ENCODE measurements around the gene C1orf21. TPM values are rescaled to one million over a fixed set of nuclear protein-coding genes. Genes with fewer than 3 reads are reported as not detected.

C1orf21 gene
- total and polyA plus RNA-seq, 2 of the 4 experiments (the other 2 are of a cell fraction): 6.4 to 9.9 TPM

DNA sequence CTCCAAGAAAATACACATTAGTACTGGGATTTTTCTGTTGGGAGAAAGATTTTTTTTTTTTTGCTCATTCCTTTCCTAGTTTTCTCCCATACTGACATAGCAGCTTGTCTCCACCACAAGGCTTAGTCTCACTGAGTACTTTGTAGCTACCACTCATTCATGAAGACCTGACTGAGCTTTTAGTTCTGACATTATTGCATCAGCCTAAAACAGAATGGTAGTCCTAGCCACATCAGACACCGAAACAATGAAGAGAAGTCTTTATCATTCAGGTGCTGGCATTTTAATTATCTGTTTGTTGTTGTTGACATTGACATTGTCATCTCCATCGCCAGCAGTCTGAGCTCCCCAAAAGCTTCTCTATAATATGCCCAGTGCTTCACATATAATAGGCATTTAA is 21.1 kb upstream of the C1orf21 start:
- H2BK120ac ChIP-seq (ENCODE audit: low read depth, low read length): no peak overlapping the region
- H3K18ac ChIP-seq (ENCODE audit: low read depth, low read length): no peak overlapping the region
- ATAC-seq (ENCODE audit: low read depth) (no peak), DNase-seq (no peak)
- H3K4me2 ChIP-seq (ENCODE audit: low read depth, low read length): no peak overlapping the region
- dilution Hi-C loops (cut with HindIII; ENCODE audit: low sequenced_read_pairs, unreplicated experiment) (no loop called here), in situ Hi-C loops (cut with MboI; ENCODE audit: low sequenced_read_pairs) (no loop called here), intact Hi-C loops (cut with micrococcal nuclease) (no loop called here)
- H3K9me3 ChIP-seq (ENCODE audit: control insufficient read depth, insufficient read depth, low read length): no peaks in the 10 kb centered on the region
- H3K79me1 ChIP-seq (ENCODE audit: low read depth in 1 of 2, low read length in 2 of 2): no peaks in the 10 kb centered on the region
- no peak overlapping the region for H2AK9ac ChIP-seq (replicated peaks; ENCODE audit: low read depth, low read length, poor library complexity)
- no peak overlapping the region for H3K14ac ChIP-seq (replicated peaks; ENCODE audit: low read depth, low read length)
- no peak overlapping the region for H3K4ac ChIP-seq (ENCODE audit: low read depth, low read length)
- no peak overlapping the region for H3K9ac ChIP-seq (ENCODE audit: low read depth, low read length)
- no peak overlapping the region for H4K5ac ChIP-seq (ENCODE audit: low read depth, low read length)
- peaks cover 2% of the 10 kb centered on the region; the same call in 1 of the 2 replicates for H3K27me3 ChIP-seq (ENCODE audit: control insufficient read depth, insufficient read depth, low read length)
- no peak overlapping the region for H3K23ac ChIP-seq (ENCODE audit: low read depth, low read length)
- no peak overlapping the region for H3K56ac ChIP-seq (ENCODE audit: extremely low read depth, insufficient read depth, low read length)
- H2BK5ac ChIP-seq (ENCODE audit: low read depth, low read length, poor library complexity, severe bottlenecking): no peak overlapping the region
- no peak overlapping the region for H2AFZ ChIP-seq (replicated peaks; ENCODE audit: low read length, poor library complexity)
- H3K27ac ChIP-seq (ENCODE audit: insufficient read depth, low read length): no peak overlapping the region
- no TSS peak for BruUV-seq (replicated peaks)
- H4K91ac ChIP-seq (ENCODE audit: insufficient read depth, low read depth, low read length): no peak overlapping the region
- no peaks in the 10 kb centered on the region for H3K9me1 ChIP-seq (ENCODE audit: insufficient read depth, low read length)
- H4K20me1 ChIP-seq (ENCODE audit: insufficient read depth, low read length): no peaks in the 10 kb centered on the region
- no peak overlapping the region for H2BK15ac ChIP-seq (ENCODE audit: low read depth, low read length)
- H4K8ac ChIP-seq (ENCODE audit: low read depth in 2 of 2, low read length in 2 of 2): no peak overlapping the region
- no CpG with 5 or more reads among the region's 2 CpGs for WGBS, 2 experiments (ENCODE audit: extremely low coverage in 2 of 2, insufficient read length in 1 of 2)
- H3K4me3 ChIP-seq (ENCODE audit: insufficient read depth, low read depth, low read length): no peak overlapping the region
- peaks cover 2% of the 10 kb centered on the region; the same call in 1 of the 2 replicates for H3K4me1 ChIP-seq (ENCODE audit: control insufficient read depth, insufficient read depth, low read length)
- TF ChIP-seq FOS (IDR thresholded peaks at IDR 0.05; ENCODE audit: low read depth, low read length) (no peak), MAFK (IDR thresholded peaks at IDR 0.05; ENCODE audit: low read depth, low read length) (no peak), CTCF (conservative IDR thresholded peaks at IDR 0.05; ENCODE audit: low read depth, low read length) (no peak), ELK1 (IDR thresholded peaks at IDR 0.05; ENCODE audit: borderline replicate concordance, low read depth, low read length) (no peak), RFX5 (IDR thresholded peaks at IDR 0.05; ENCODE audit: low read depth, low read length) (no peak), RAD21 (IDR thresholded peaks at IDR 0.05; ENCODE audit: low read length) (no peak), POLR2A (IDR thresholded peaks at IDR 0.05; ENCODE audit: low read depth, low read length) (no peak), RCOR1 (IDR thresholded peaks at IDR 0.05; ENCODE audit: insufficient replicate concordance, low read length) (no peak), NFE2L2 (IDR thresholded peaks at IDR 0.05; ENCODE audit: low read depth, low read length) (no peak), CEBPB (IDR thresholded peaks at IDR 0.05; ENCODE audit: low read depth, low read length) (no peak), MXI1 (IDR thresholded peaks at IDR 0.05; ENCODE audit: borderline replicate concordance, low read depth, low read length) (no peak), MAZ (IDR thresholded peaks at IDR 0.05; ENCODE audit: borderline replicate concordance, low read depth, low read length) (no peak)
- H3K36me3 ChIP-seq (ENCODE audit: control insufficient read depth, insufficient read depth, low read length): no peaks in the 10 kb centered on the region
- ChIA-PET CTCF (no interaction called here), POLR2A (ENCODE audit: unreplicated experiment) (no interaction called here)
- H2BK20ac ChIP-seq (ENCODE audit: low read depth, low read length): no peak overlapping the region
- no peak overlapping the region for H2AK5ac ChIP-seq (ENCODE audit: low read depth, low read length)
